DND-41 (cell line): ENCODE results near the gene TSKS.

Experiments
- ATAC-seq: fragments of 200-7000 bp; cut with Tn5 transposase; 3 replicates; pipeline ENCODE4 v1.9.1; 2021; ENCODE audit warnings: low read depth; ENCODE audit not compliant: insufficient read depth
- DNase-seq: peaks from one replicate; pipeline ENCODE4 v3.0.0-alpha.2; 2020
- H2AFZ ChIP-seq: 2 replicates; pipeline ENCODE4 v1.6.0; 2012; ENCODE audit warnings: low read depth, low read length
- H3K27ac ChIP-seq: 2 replicates; pipeline ENCODE4 v1.5.1; 2012; ENCODE audit warnings: low read length, inconsistent platforms
- H3K27me3 ChIP-seq: fragments of 200-600 bp; sonication (generic); 2 replicates; pipeline ENCODE4 v1.6.0; 2012; ENCODE audit warnings: low read length, mild to moderate bottlenecking, inconsistent platforms; ENCODE audit not compliant: insufficient read depth, poor library complexity
- H3K36me3 ChIP-seq: 2 replicates; pipeline ENCODE4 v1.5.1; 2012; ENCODE audit warnings: low read length, inconsistent platforms; ENCODE audit not compliant: insufficient read depth
- H3K4me1 ChIP-seq: 2 replicates; pipeline ENCODE4 v1.5.1; 2012; ENCODE audit warnings: mild to moderate bottlenecking, low read length; ENCODE audit not compliant: insufficient read depth
- H3K4me2 ChIP-seq: 2 replicates; pipeline ENCODE4 v1.6.0; 2012; ENCODE audit warnings: mild to moderate bottlenecking, moderate library complexity, low read length, inconsistent platforms; ENCODE audit not compliant: insufficient read depth
- H3K4me3 ChIP-seq, 2 experiments: fragments of 200-600 bp in 1 of 2; shearing (Covaris generic) in 1 of 2; 2 replicates each; pipeline ENCODE4 v1.5.1; 2012 to 2016; ENCODE audit warnings: inconsistent platforms in 2 of 2, low read length in 2 of 2, mild to moderate bottlenecking in 2 of 2, low read depth in 1 of 2, moderate library complexity in 1 of 2
- H3K79me2 ChIP-seq: 2 replicates; pipeline ENCODE4 v1.6.0; 2012; ENCODE audit warnings: low read length, inconsistent platforms; ENCODE audit not compliant: insufficient read depth
- H3K9ac ChIP-seq: 2 replicates; pipeline ENCODE4 v1.6.0; 2012; ENCODE audit warnings: low read depth, mild to moderate bottlenecking, inconsistent platforms, low read length, moderate library complexity
- H3K9me3 ChIP-seq: 2 replicates; pipeline ENCODE4 v1.5.1; 2012; ENCODE audit warnings: low read length, moderate library complexity, mild to moderate bottlenecking, inconsistent platforms; ENCODE audit not compliant: insufficient read depth, severe bottlenecking
- H4K20me1 ChIP-seq: 2 replicates; pipeline ENCODE4 v1.6.0; 2012; ENCODE audit warnings: low read length; ENCODE audit not compliant: insufficient read depth
- EZH2 ChIP-seq: IDR thresholded peaks from 3 replicates; pipeline ENCODE4 v1.6.1; 2012; ENCODE audit warnings: borderline replicate concordance, low read depth, mild to moderate bottlenecking, moderate library complexity, low read length, inconsistent platforms; ENCODE audit not compliant: severe bottlenecking
- TF ChIP-seq, protein P1 (sequence below): IDR thresholded peaks from 2 replicates; pipeline ENCODE4 v1.5.1; 2012; ENCODE audit warnings: borderline replicate concordance, low read length, moderate library complexity, mild to moderate bottlenecking; ENCODE audit not compliant: poor library complexity, severe bottlenecking; ENCODE audit errors: extremely low read depth

TSKS gene

GRCh38 chr19:49744946-49745381 is 18.1 kb downstream of the TSKS start:
- Histone ChIP-seq H2AFZ (no peak overlapping the region), H3K27ac (no peak overlapping the region), H3K4me3 (no peak overlapping the region), H3K4me1 (no peaks in the 10 kb centered on the region), H3K36me3 (no peaks in the 10 kb centered on the region), H3K9ac (no peak overlapping the region), H4K20me1 (no peaks in the 10 kb centered on the region), H3K27me3 (no peaks in the 10 kb centered on the region), H3K79me2 (no peaks in the 10 kb centered on the region), H3K4me2 (no peak overlapping the region), H3K9me3 (no peaks in the 10 kb centered on the region)
- DNase-seq (no peak), ATAC-seq (no peak)
- TF ChIP-seq, protein P1, sequence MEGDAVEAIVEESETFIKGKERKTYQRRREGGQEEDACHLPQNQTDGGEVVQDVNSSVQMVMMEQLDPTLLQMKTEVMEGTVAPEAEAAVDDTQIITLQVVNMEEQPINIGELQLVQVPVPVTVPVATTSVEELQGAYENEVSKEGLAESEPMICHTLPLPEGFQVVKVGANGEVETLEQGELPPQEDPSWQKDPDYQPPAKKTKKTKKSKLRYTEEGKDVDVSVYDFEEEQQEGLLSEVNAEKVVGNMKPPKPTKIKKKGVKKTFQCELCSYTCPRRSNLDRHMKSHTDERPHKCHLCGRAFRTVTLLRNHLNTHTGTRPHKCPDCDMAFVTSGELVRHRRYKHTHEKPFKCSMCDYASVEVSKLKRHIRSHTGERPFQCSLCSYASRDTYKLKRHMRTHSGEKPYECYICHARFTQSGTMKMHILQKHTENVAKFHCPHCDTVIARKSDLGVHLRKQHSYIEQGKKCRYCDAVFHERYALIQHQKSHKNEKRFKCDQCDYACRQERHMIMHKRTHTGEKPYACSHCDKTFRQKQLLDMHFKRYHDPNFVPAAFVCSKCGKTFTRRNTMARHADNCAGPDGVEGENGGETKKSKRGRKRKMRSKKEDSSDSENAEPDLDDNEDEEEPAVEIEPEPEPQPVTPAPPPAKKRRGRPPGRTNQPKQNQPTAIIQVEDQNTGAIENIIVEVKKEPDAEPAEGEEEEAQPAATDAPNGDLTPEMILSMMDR: no peak
- no peak for TF ChIP-seq EZH2

- no peak for ATAC-seq
- Histone ChIP-seq H3K4me1 (no peaks in the 10 kb centered on the region), H3K79me2 (no peaks in the 10 kb centered on the region), H3K9me3 (no peaks in the 10 kb centered on the region), H3K4me3 (no peak overlapping the region), H3K4me2 (no peak overlapping the region), H2AFZ (no peak overlapping the region), H3K27me3 (no peaks in the 10 kb centered on the region), H3K36me3 (no peaks in the 10 kb centered on the region), H3K27ac (no peak overlapping the region), H3K9ac (no peak overlapping the region), H4K20me1 (no peaks in the 10 kb centered on the region)
- TF ChIP-seq, protein P1: no peak
- no peak for TF ChIP-seq EZH2
- no peak for DNase-seq
These were observed 21.8 kb downstream of the TSKS start for GRCh38 chr19:49741210-49741844.

DNA sequence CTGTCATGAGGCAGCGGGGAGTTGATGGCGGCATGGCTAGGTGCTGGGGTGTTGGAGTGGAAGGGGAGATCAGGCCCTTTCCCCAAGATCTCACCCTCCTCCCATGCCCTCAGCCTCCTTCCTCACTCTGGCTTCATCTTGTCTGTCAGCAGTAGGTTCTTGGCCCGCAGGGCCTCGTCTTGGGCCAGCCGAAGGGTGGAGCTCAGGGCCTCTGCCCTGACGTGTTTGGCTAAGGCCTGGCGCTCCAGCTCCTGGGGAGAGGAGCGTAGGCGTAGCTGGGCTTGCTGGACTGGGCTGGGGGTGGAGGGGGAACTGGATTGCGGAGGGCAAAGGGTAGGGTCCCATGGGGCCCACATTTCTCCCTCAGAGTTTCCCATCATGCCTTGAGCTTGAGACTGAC is 23.2 kb downstream of the TSKS start:
- H3K36me3 ChIP-seq: no peaks in the 10 kb centered on the region
- H3K4me1 ChIP-seq: no peaks in the 10 kb centered on the region
- no peaks in the 10 kb centered on the region for H3K79me2 ChIP-seq
- DNase-seq: no peak
- no peak overlapping the region for H2AFZ ChIP-seq
- TF ChIP-seq, protein P1: no peak
- TF ChIP-seq EZH2: no peak
- H3K9me3 ChIP-seq: no peaks in the 10 kb centered on the region
- no peak overlapping the region for H3K27ac ChIP-seq
- H3K4me3 ChIP-seq: no peak overlapping the region
- no peaks in the 10 kb centered on the region for H4K20me1 ChIP-seq
- no peak overlapping the region for H3K9ac ChIP-seq
- H3K27me3 ChIP-seq: no peaks in the 10 kb centered on the region
- ATAC-seq: no peak
- H3K4me2 ChIP-seq: no peak overlapping the region
